ENCODE data around the gene CYP2U1.
"Not testable (repeated sequence)": the region's sequence is repeated elsewhere in the genome, so short reads cannot be mapped to it uniquely, and the experiment has no call there.

Gene CYP2U1

DNA sequence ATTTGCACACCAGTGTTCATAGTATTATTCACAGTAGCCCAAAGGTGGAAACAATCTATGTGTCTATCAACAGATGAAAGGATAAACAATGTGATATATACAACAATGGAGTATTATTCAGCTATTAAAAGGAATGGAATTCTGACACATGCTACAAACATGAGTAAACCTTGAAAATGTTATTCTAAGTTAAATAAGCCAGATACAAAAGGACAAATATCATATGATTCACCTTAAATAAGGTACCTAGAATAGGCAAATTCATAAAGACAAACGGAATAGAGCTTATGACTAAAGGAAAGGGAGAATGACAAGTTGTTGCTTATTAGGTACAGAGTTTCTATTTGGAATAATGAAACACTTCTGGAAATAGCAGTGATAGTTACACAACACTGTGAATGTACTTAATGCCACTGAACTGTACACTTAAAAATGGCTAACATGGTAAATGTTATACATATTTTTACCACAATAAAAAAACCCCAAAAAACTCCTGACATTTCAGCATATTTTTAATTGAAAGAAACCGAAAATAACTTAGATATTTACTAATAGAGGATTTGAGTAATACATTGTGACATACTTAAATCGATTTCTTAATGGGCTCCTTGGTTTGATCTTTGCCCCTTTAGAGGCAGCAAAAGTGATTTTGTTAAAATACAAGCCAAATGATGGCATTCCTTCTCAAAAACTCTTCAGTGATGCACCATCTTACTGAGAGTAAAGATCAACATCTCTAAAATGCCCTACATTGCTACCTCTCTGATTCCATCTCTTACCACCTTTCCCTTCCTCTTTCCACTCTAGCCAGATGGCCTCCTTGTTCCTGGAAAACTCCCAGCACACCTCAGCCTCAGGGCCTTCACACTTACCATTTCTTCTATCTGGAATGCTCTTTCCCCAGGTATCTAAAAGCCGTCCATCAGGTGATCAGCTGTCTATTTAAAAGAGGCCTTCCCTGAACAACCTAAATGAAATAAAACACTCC, 8.6 kb upstream of the CYP2U1 start:
- no peak for DNase-seq

GRCh38 chr4:107925713-107926112, 5.6 kb upstream of the CYP2U1 start:
- not testable (repeated sequence) for DNase-seq

DNA sequence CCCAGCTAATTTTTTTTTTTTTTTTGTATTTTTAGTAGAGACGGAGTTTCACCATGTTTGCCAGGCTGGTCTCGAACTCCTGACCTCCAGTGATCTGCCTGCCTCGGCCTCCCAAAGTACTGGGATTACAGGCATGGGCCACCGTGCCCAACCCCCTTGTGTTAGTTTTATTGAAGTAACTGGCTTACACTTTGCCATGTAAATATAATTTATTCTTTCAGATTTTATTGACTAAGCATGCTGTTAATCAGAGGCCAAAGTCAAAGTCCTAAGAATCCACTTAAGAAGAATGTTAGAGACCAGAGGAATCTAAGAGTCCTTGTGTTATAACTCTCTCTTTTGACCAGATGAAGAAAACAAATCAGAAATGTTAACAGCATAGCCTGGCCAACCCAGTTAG, 4.5 kb upstream of the CYP2U1 start:
- not testable (repeated sequence) for DNase-seq

GRCh38 chr4:107931775-107932321, 499 bp downstream of the CYP2U1 start:
- DNase-seq: no peak

- no peak for DNase-seq
Observed at GRCh38 chr4:107935246-107935645, 3.9 kb downstream of the CYP2U1 start.

- no peak for DNase-seq
Observed at GRCh38 chr4:107937040-107937439, 5.7 kb downstream of the CYP2U1 start.

- DNase-seq: no peak
Observed at GRCh38 chr4:107939307-107939706, 8.0 kb downstream of the CYP2U1 start.

DNA sequence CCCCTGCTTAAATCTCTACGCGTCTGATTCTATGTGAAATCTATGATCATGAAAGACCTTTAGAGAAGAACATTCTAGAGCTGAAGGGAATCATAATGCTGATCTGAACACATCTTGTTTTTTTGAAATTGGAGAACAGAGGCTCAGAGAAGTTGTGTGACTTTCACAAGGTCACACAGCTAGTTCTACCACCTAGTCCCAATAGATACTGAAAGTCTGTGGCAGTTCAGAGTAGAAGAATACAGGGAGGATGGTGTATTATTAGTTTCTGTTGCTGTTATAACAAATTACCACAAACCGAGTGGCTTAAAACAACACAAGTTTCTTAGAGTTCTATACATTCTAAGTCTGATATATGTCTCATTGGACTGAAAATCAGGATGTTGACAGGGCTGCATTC, 14.5 kb downstream of the CYP2U1 start:
- DNase-seq: no peak

- DNase-seq: no peak
Observed at GRCh38 chr4:107950746-107951540, 19.6 kb downstream of the CYP2U1 start.

DNA sequence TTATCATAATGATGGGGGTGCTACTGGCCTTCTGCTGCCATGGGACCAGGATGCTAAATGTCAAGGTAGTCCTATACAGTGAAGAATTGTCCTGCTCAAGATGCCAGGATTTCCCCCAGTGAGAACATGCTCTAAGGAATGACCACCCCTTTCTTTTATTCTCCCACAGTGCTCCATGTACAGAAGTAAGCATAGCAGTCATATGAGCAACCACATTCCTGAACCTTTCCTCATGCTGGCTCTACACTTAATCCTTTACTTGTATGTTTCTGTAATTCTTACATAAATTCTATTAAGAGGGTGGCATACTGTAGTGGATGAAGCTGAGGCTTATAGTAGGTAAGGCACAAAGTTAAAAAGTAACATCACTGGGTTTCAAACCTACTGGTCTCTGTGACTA, 20.2 kb downstream of the CYP2U1 start:
- no peak for DNase-seq

DNA sequence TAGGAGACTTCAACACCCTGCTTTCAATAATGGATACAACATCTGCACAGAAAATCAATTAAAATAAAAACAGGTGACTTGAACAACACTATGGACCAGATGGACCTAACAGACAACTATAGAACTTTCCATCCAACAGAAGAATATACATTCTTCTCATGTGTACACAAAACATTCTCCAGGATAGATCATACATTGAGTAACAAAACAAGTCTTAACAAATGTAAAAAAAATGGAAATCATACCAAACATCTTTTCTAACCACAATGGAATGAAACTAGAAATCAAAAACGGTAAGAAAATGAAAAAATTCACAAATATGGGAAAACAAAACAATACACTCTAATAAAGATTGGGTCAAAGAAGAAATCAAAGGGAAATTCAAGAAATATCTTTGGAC, 24.7 kb downstream of the CYP2U1 start:
- DNase-seq: no peak

DNA sequence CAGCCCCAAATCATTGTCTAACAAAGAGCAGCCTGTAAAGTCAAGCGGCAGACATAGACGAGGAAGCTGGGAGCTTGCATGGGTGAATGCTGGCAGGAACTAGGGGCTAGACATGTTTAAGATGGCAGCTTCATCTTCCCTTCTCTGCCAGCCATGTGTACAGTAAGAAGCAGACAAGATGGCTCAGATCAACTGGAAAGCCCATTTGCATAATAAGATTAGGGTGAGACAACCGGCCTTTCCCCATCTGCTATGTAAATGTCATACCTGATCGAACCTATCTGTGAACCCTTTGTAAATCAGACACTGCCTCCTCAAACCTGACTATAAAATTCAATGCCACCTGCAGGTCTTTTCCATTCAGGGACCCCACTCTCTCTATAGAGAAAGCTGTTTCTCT, 35.6 kb downstream of the CYP2U1 start:
- no peak for DNase-seq

DNA sequence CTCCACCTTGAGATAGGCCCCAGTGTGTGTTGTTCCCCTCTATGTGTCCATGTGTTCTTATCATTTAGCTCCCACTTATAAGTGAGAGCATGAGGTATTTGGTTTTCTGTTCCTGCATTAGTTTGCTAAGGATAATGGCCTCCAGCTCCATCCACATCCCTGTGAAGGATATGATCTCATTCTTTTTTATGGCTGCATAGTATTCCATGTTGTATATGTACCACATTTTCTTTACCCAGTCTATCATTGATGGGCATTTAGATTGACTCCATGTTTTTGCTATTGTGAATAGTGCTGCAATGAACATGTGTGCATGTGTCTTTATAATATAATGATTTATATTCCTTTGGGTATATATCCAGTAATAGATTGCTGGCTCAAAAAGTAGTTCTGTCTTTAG, 36.2 kb downstream of the CYP2U1 start:
- DNase-seq: not testable (repeated sequence)

DNA sequence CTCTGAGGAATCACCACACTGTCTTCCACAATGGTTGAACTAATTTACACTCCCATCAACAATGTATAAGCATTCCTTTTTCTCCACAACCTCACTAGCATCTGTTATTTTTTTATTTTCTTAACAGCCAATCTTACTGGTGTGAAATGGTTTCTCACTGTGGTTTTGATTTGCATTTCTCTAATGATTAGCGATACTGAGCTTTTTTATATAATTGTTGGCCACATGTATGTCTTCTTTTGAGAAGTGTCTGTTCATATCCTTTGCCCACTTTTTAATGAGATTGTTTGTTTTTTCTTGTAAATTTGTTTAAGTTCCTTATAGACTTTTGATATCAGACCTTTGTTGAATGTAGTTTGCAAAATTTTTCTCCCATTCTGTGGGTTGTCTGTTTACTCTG, 36.6 kb downstream of the CYP2U1 start:
- DNase-seq: not testable (repeated sequence)

DNA sequence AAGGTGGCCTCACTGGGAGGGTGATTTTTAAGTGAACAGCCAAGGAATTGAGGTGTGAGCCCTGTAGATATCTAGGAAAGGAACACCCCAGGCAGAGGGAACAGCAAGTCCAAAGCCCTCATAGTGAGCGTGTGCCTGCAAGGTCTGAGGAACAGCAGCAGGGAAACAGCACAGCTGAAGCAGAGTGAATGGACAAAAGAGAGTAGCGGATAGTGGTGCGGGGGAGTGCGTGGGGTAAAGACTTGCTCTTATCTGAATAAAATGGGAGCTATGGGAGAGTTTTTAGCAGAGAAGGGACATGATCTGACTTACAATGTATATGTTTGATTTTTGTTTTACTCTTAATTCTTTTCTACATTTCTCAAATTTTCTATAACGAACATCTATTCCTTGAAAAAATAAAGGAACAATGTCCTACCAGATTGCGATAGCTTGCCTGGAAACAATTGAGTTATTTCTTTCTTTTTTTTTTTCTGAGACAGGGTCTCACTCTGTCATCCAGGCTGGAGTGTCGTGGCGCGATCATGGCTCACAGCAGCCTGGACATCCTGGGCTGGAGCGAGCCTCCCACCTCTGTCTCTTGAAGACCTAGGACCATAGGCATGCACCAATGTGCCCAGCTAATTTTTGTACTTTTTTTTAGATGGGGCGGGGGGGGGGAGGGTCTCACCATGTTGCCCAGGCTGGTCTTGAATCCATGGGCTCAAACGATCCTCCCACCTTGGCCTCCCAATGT, 38.9 kb downstream of the CYP2U1 start:
- DNase-seq: no peak

GRCh38 chr4:107972605-107973004, 41.3 kb downstream of the CYP2U1 start:
- DNase-seq: no peak

- no peak for DNase-seq
Observed at GRCh38 chr4:107974523-107974922, 43.2 kb downstream of the CYP2U1 start.

DNA sequence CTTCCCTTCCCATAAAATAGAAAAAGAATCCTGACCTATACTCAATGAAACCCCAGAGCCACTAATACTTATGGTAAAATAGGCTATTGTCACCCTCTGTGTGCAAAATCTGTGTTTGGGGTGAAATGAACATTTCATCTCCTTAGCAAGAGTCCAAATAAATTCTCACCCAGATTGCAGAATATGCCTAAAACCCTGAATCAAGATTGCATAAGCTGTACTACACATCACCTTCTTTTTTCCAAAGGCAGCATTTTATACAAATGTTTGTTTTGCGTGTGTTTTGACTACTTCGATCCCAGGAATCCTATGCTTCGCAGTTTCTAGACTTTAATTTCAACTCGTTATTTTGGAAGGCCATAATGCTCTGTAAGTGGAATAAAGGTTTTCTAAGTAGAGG, 46.1 kb downstream of the CYP2U1 start:
- no peak for DNase-seq

DNA sequence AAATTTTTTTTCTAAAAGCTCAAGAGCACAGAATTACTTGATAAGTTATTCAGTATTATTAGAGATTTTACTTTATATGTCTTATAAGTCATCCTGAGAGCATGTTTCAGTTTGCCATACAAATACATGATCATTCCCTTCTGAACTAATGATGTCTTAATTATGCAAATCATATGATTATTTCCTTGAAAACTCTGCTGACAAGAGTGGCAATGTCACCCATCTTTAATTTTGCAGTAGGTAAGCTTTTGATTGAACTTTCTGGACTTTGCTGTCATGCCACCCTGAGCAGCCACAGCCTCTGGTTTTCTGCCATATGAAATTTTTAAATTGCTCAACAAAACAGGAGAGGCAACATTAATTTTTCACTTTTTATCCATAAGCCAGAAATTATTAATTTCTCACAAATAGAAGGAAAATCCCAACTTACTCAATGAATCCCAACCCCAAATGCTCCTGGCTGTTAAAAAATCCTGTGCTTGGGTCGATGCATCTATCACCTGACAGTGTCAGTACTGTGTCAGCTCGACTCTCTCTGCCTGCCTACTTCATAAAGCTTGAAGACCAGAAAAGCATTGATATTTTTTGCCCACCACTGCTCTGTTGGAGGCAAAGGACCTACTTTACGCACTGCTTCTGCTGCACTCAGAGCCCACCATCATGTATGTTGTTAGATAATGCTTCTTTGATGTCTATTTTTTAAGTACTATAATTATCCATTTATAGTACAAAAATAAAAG, 46.8 kb downstream of the CYP2U1 start:
- no peak for DNase-seq

DNA sequence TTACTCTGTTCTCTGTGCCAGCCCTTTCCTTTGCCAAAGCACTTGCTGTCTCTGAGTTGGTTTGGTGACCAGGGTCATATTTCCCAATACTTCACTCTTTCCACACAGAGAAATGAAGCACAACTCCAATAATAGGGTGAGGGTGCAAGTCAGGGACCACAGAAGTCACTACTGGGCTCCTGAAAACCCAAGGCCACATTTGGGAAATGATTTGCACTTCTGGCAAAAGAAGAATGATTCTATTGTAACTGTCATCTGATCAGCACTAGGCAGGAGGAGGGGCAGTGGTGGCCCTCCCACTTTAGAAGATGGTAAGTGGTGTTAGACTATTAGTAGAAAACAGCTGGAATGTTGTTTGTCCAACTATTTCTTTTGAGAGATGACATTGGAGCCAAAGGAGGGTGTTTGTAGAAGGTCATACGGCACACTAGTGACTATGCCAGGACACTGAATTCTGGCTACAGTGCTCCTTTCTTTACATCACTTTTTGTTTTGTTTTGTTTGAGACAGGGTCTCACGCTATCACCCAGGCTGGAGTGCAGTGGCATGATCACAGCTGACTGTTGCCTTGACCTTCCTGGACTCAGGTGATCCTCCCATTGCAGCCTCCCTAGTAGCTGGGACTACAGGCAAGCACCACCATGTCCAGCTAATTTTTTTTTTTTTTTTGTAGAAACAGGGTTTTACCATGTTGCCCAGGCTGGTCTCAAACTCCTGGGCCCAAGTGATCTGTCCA, 47.5 kb downstream of the CYP2U1 start:
- DNase-seq: no peak

Measured in GOT3 (cell line).